ENCODE measurements around the gene PIK3AP1. TPM values are rescaled to one million over a fixed set of nuclear protein-coding genes. Genes with fewer than 3 reads are reported as not detected.
A peak's percentile ranks its signal among the peaks of the same experiment; 100 is the strongest.

Gene PIK3AP1
- total and polyA plus RNA-seq, 2 of the 8 experiments (the other 6 are each of a cell fraction or from before 2014, with no cell fraction given), result 1.9 to 4.5 TPM

DNA sequence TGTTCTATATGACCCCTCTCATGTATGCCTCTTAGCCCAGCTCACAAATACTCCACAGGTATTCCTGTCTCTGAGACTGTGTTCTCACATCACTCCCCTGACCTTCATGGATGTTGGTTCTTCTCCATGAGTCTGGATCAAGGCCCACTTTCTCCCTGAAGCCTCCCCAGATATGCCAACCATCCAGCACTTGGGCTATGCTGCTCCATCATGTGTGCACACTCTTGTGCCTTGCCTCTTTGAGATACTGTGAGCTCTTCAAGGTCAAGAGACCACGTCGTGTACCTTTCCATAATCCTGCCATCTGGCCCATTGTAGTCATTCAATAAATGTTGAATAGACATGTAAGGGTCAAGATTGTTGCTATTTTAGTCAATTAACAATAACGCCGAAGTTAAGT, 103.4 kb downstream of the PIK3AP1 start:
- Histone ChIP-seq H2BK5ac (ENCODE audit: low read depth, low read length) (0 out of 2 replicates have a peak overlapping the region, but pooled peaks have one; percentile 24), H2BK120ac (replicated peaks; ENCODE audit: low read depth, low read length) (no peak overlapping the region), H3K79me1 (ENCODE audit: low read depth, low read length) (no peaks in the 10 kb centered on the region), H2BK20ac (ENCODE audit: low read length) (no peak overlapping the region), H3K18ac (ENCODE audit: extremely low read depth, low read length) (no peak overlapping the region), H2BK12ac (ENCODE audit: low read depth, low read length) (no peak overlapping the region), H3K14ac (ENCODE audit: insufficient read length) (no peak overlapping the region), H4K5ac (ENCODE audit: insufficient read length, low read depth, low read length) (no peak overlapping the region), H3K4me1 (replicated peaks in 1 of 4; ENCODE audit: control insufficient read depth in 3 of 4, insufficient read depth in 4 of 4, low read length in 3 of 4) (peaks cover 0 to 4% (median 0%) of the 10 kb centered on the region in 4 experiments; a peak in 2 of 7 replicates), H4K20me1 (replicated peaks in 1 of 2; ENCODE audit: control insufficient read depth in 1 of 2, insufficient read depth in 2 of 2, low read length in 2 of 2) (no peaks in the 10 kb centered on the region), H3K56ac (replicated peaks; ENCODE audit: insufficient read length, low read depth, low read length) (no peak overlapping the region), H3K9ac (replicated peaks in 1 of 4; ENCODE audit: extremely low read depth in 1 of 4, low read depth in 3 of 4, low read length in 3 of 4) (no peak overlapping the region), H3K27ac (ENCODE audit: low read depth, low read length) (no peak overlapping the region; the same call in 1 of the 2 replicates), H3K9me3 (ENCODE audit: insufficient read depth in 2 of 2, low read depth in 1 of 2, low read length in 1 of 2) (no peaks in the 10 kb centered on the region), H3K36me3 (ENCODE audit: control insufficient read depth in 2 of 4, insufficient read depth in 4 of 4, low read length in 3 of 4) (no peaks in the 10 kb centered on the region), H3K4ac (replicated peaks; ENCODE audit: insufficient read length, low read depth, low read length) (no peak overlapping the region), H3K4me2 (ENCODE audit: insufficient read depth in 1 of 2, low read depth in 2 of 2, low read length in 2 of 2) (no peak overlapping the region), H2AFZ (ENCODE audit: low read length) (no peak overlapping the region), H3K27me3 (replicated peaks in 1 of 4; ENCODE audit: control insufficient read depth in 3 of 4, extremely low read depth in 1 of 4, insufficient read depth in 3 of 4, low read length in 3 of 4) (no peaks in the 10 kb centered on the region), H4K8ac (ENCODE audit: extremely low read depth, insufficient read depth, low read length) (no peak overlapping the region), H3K23ac (ENCODE audit: insufficient read length) (no peak overlapping the region), H3K4me3 (ENCODE audit: extremely low read depth in 1 of 4, insufficient read depth in 2 of 4, low read depth in 3 of 4, low read length in 4 of 4) (no peak overlapping the region), H3K79me2 (ENCODE audit: control insufficient read depth in 1 of 2, insufficient read depth in 2 of 2, low read length in 2 of 2) (no peaks in the 10 kb centered on the region), H2BK15ac (ENCODE audit: low read length) (no peak overlapping the region; the same call in 1 of the 2 replicates), H3K23me2 (ENCODE audit: low read depth, low read length) (no peaks in the 10 kb centered on the region), H2AK5ac (ENCODE audit: low read depth, low read length) (no peak overlapping the region), H4K91ac (replicated peaks; ENCODE audit: insufficient read length, low read length) (no peak overlapping the region)
- no peak for DNase-seq (ENCODE audit: low read depth in 1 of 2, low spot score in 2 of 2)
- 85% methylated on average over 4 of the region's 4 CpGs; no CpG with 5 or more reads in 1 of the 2 experiments for WGBS, 2 experiments (ENCODE audit: extremely low coverage in 1 of 2, insufficient coverage in 1 of 2, insufficient read length in 1 of 2, insufficient replicate concordance in 2 of 2, low coverage in 1 of 2, low lambda C conversion rate in 2 of 2, missing lambda C conversion rate in 1 of 2)
- POLR2A ChIA-PET (ENCODE audit: partially characterized antibody), result no interaction called here
- no peak for FAIRE-seq
- no peak for TF ChIP-seq SAP30 (IDR thresholded peaks at IDR 0.05; ENCODE audit: insufficient read depth, insufficient replicate concordance, low read length)
- CTCF ChIA-PET (ENCODE audit: partially characterized antibody), result interaction anchor here (1.9 to 2.1 kb wide), 3 partner anchors 8 to 21 kb away, joined by 4 to 6 read pairs (median 5); no protein-coding TSS in a partner anchor

Measured in H1 (cell line).